Measurements from ENCODE around the gene GNG14. TPM values are rescaled to one million over a fixed set of nuclear protein-coding genes. Genes with fewer than 3 reads are reported as not detected.

The GNG14 gene
- total RNA-seq, 1 experiment from 2014 or later: not detected

- no peak for TF ChIP-seq CTCF (IDR thresholded peaks at IDR 0.05 in 2 of 3, conservative IDR thresholded peaks at IDR 0.05 in 1 of 3; ENCODE audit: borderline replicate concordance in 1 of 3, insufficient read depth in 1 of 3, low read depth in 2 of 3, low read length in 2 of 3)
These were observed 35.0 kb downstream of the GNG14 start (continued) for GRCh38 chr19:12722566-12723380.

GRCh38 chr19:12723381-12723640, 35.5 kb downstream of the GNG14 start:
- intact Hi-C loops (cut with micrococcal nuclease): no loop called here
- H3K27me3 ChIP-seq (ENCODE audit: insufficient read depth, low read length): no peaks in the 10 kb centered on the region
- H3K36me3 ChIP-seq (ENCODE audit: control insufficient read depth in 1 of 2, insufficient read depth in 2 of 2, low read length in 2 of 2): peaks cover 8 to 20% of the 10 kb centered on the region in 2 experiments; a peak in 3 of 4 replicates
- H4K20me1 ChIP-seq (ENCODE audit: insufficient read depth): no peaks in the 10 kb centered on the region
- ATAC-seq (no peak), DNase-seq (ENCODE audit: low read depth, low spot score) (no peak)
- no peaks in the 10 kb centered on the region for H3K9me3 ChIP-seq (ENCODE audit: control insufficient read depth in 1 of 2, insufficient read depth in 1 of 2, low read depth in 1 of 2, low read length in 2 of 2)
- CTCF ChIA-PET: interaction anchor here (0.5 to 3.0 kb wide), 5 partner anchors 10 to 125 kb away, joined by 4 to 17 read pairs (median 4); partner anchors contain the start of gene TRIR
- no peak for TF ChIP-seq SRF (IDR thresholded peaks at IDR 0.05; ENCODE audit: low read depth)
- TF ChIP-seq CBX3 (IDR thresholded peaks at IDR 0.05; ENCODE audit: low read depth): no peak
- no peak for TF ChIP-seq EZH2 (IDR thresholded peaks at IDR 0.05)
- TF ChIP-seq ZFX (IDR thresholded peaks at IDR 0.05): no peak
- TF ChIP-seq CTCF (IDR thresholded peaks at IDR 0.05 in 2 of 3, conservative IDR thresholded peaks at IDR 0.05 in 1 of 3; ENCODE audit: borderline replicate concordance in 1 of 3, insufficient read depth in 1 of 3, low read depth in 2 of 3, low read length in 2 of 3): no peak
- TF ChIP-seq POLR2AphosphoS5 (IDR thresholded peaks at IDR 0.05; ENCODE audit: low read depth, low read length): no peak
- TF ChIP-seq JUND (IDR thresholded peaks at IDR 0.05): no peak
- TF ChIP-seq SP1 (IDR thresholded peaks at IDR 0.05; ENCODE audit: low read depth): no peak
- TF ChIP-seq RAD21 (IDR thresholded peaks at IDR 0.05; ENCODE audit: low read depth): no peak
- no peak for TF ChIP-seq ZBTB33 (IDR thresholded peaks at IDR 0.05; ENCODE audit: extremely low read depth, insufficient replicate concordance, low read length)
- TF ChIP-seq ATF3 (IDR thresholded peaks at IDR 0.05): no peak
- no peak for TF ChIP-seq EZH2phosphoT487 (IDR thresholded peaks at IDR 0.05; ENCODE audit: borderline replicate concordance)
- TF ChIP-seq TCF7L2 (IDR thresholded peaks at IDR 0.05; ENCODE audit: borderline replicate concordance, extremely low read depth, insufficient read depth, insufficient read length): no peak
- no peak for TF ChIP-seq POLR2A (IDR thresholded peaks at IDR 0.05; ENCODE audit: borderline replicate concordance, extremely low read depth, insufficient read depth, insufficient read length)
- peaks cover 0 to 41% of the 10 kb centered on the region in 2 experiments; a peak in 3 of 4 replicates for H3K4me1 ChIP-seq (ENCODE audit: control insufficient read depth in 1 of 2, insufficient read depth in 2 of 2, low read length in 2 of 2)
- H2AFZ ChIP-seq (ENCODE audit: low read depth, low read length, poor library complexity, severe bottlenecking): no peak overlapping the region
- peak overlapping the region; percentile 93 for H3K9ac ChIP-seq (ENCODE audit: low read length)
- BruUV-seq (replicated peaks): no TSS peak
- RAD21 ChIA-PET (ENCODE audit: low non-redundant PET in 1 of 2, low total read pairs in 2 of 2, uncharacterized antibody in 2 of 2, unreplicated experiment in 2 of 2): interaction anchor here (0.5 to 1.0 kb wide), 2 partner anchors 11 to 50 kb away, joined by 3 to 5 read pairs; no protein-coding TSS in a partner anchor
- peak overlapping the region; percentile 88 for H3K27ac ChIP-seq (ENCODE audit: low read depth, low read length)
- POLR2A ChIA-PET: interaction anchor here (0.5 to 3.9 kb wide), 5 partner anchors 10 to 404 kb away, joined by 3 to 32 read pairs (median 15); partner anchors contain the start of genes DHPS, GET3 and JUNB
- peak overlapping the region; percentile 78 for H3K4me2 ChIP-seq (ENCODE audit: low read length)
- H3K4me3 ChIP-seq (replicated peaks in 1 of 2; ENCODE audit: low read depth in 1 of 2, low read length in 2 of 2): peak overlapping the region; percentile 82 to 93
- no peaks in the 10 kb centered on the region for H3K9me2 ChIP-seq (ENCODE audit: insufficient read depth)
- H3K79me2 ChIP-seq (ENCODE audit: insufficient read depth, low read length): peaks cover 53% of the 10 kb centered on the region
